Tibial nerve (tissue), 4 donors: ENCODE measurements around the gene KCNQ1. TPM values are rescaled to one million over a fixed set of nuclear protein-coding genes. Genes with fewer than 3 reads are reported as not detected.

Experiments
- DNase-seq, 2 donors: peaks; one replicate each; pipeline ENCODE4 v3.0.0-alpha.2; 2019; ENCODE audit warnings: low spot score in 2 of 2
- H3K27ac ChIP-seq, 4 donors: fragments of 200-600 bp; sonication (generic) in 3 of 4; one replicate each; pipeline ENCODE4 v1.5.1; 2017 to 2019; ENCODE audit warnings: mild to moderate bottlenecking in 1 of 4
- H3K27me3 ChIP-seq, 2 donors: fragments of 200-600 bp; sonication (generic) in 1 of 2; one replicate each; pipeline versions ENCODE4 v1.5.1 to v1.6.0; 2017 to 2019
- H3K36me3 ChIP-seq, 3 donors: fragments of 200-600 bp; sonication (generic); one replicate each; pipeline ENCODE4 v1.5.1; 2018 to 2019
- H3K4me1 ChIP-seq, 4 donors: fragments of 200-600 bp; sonication (generic) in 3 of 4; one replicate each; pipeline ENCODE4 v1.5.1; 2017 to 2019
- H3K4me3 ChIP-seq, 4 donors: fragments of 200-600 bp; sonication (generic) in 3 of 4; one replicate each; pipeline ENCODE4 v1.5.1; 2017 to 2019; ENCODE audit warnings: mild to moderate bottlenecking in 1 of 4, moderate library complexity in 1 of 4
- H3K9me3 ChIP-seq, 4 donors: fragments of 200-600 bp; sonication (generic) in 3 of 4; one replicate each; pipeline ENCODE4 v1.5.1; 2017 to 2019
- CTCF ChIP-seq, 5 experiments: fragments of 200-600 bp in 3 of 5; fragments of 450-650 bp in 2 of 5; sonication (generic) in 3 of 5; IDR thresholded peaks; one replicate each; pipeline ENCODE4 v1.5.1; 2016 to 2019; ENCODE audit warnings: antibody characterized with exemption in 5 of 5, mild to moderate bottlenecking in 3 of 5, moderate library complexity in 2 of 5
- EP300 ChIP-seq, 2 donors: sonication (generic); formaldehyde crosslinking; IDR thresholded peaks; one replicate each; pipeline ENCODE4 v1.6.1; 2017; ENCODE audit warnings: antibody characterized with exemption in 2 of 2, mild to moderate bottlenecking in 1 of 2
- POLR2A ChIP-seq, 2 donors: fragments of 450-650 bp; IDR thresholded peaks; one replicate each; pipeline ENCODE4 v1.6.1; 2017; ENCODE audit warnings: antibody characterized with exemption in 2 of 2, mild to moderate bottlenecking in 2 of 2, moderate library complexity in 2 of 2
- WGBS, 2 donors: methylation state at CpG; one replicate each; pipeline ENCODE4 v1.1.5; 2018; 5-methylcytosine and 5-hydroxymethylcytosine counted together
- total RNA-seq, 4 donors: library from RNA; depleted of rRNA; stranded (reverse); fragments of >200 nt; gene quantifications; one replicate each; pipeline ENCODE4 v1.1.0, GENCODE V29; 2016

The KCNQ1 gene
- total RNA-seq, 4 donors from 2014 or later, result 3.5 to 11.4 (median 7.5) TPM

GRCh38 chr11:2443406-2443805 is 1.4 kb upstream of the KCNQ1 start:
- Histone ChIP-seq H3K27me3 (peaks cover 0 to 59% of the 10 kb centered on the region in 2 donors), H3K4me1 (peaks cover 0 to 19% (median 8%) of the 10 kb centered on the region in 4 donors), H3K27ac (no peak overlapping the region), H3K36me3 (no peaks in the 10 kb centered on the region), H3K4me3 (no peak overlapping the region), H3K9me3 (peaks cover 0 to 15% (median 0%) of the 10 kb centered on the region in 4 donors)
- DNase-seq, result no peak
- 60 to 61% methylated on average over 10 to 11 of the region's 11 CpGs for WGBS, 2 donors
- TF ChIP-seq CTCF (IDR thresholded peaks at IDR 0.05), result no peak

- H3K27me3 ChIP-seq, result peaks cover 0 to 64% of the 10 kb centered on the region in 2 donors
- H3K4me3 ChIP-seq, result peak within 1 kb of the TSS in 3 of 4 donors; percentile 9 to 49 (median 49)
- peak within 1 kb of the TSS in 1 of 4 donors; percentile 68 for H3K27ac ChIP-seq
- peaks cover 0 to 19% (median 8%) of the 10 kb centered on the region in 4 donors for H3K4me1 ChIP-seq
- WGBS, 2 donors, result 11 to 14% methylated on average over 24 to 49 of the region's 64 CpGs
- no peak for TF ChIP-seq EP300 (IDR thresholded peaks at IDR 0.05)
- TF ChIP-seq CTCF (IDR thresholded peaks at IDR 0.05), result no peak
- no peak for TF ChIP-seq POLR2A (IDR thresholded peaks at IDR 0.05)
- no peaks in the 10 kb centered on the region for H3K36me3 ChIP-seq
- peaks cover 0 to 10% (median 0%) of the 10 kb centered on the region in 4 donors for H3K9me3 ChIP-seq
- no peak for DNase-seq
Observed at GRCh38 chr11:2443881-2444820, 657 bp upstream of the KCNQ1 start, which contains the start of gene TRPM5. TSS of gene TRPM5 (minus strand) at chr11:2444514. CDS start at chr11:2423036, 21,478 bp downstream.

GRCh38 chr11:2445746-2446551 is 1.1 kb downstream of the KCNQ1 start:
- Histone ChIP-seq H3K4me1 (peaks cover 0 to 19% (median 8%) of the 10 kb centered on the region in 4 donors), H3K4me3 (peak overlapping the region in 3 of 4 donors; percentile 9 to 49 (median 49)), H3K27ac (peak overlapping the region in 1 of 4 donors; percentile 45), H3K27me3 (peaks cover 0 to 62% of the 10 kb centered on the region in 2 donors), H3K36me3 (no peaks in the 10 kb centered on the region), H3K9me3 (peaks cover 0 to 10% (median 0%) of the 10 kb centered on the region in 4 donors)
- 42 to 47% methylated on average over 19 of the region's 23 CpGs for WGBS, 2 donors
- DNase-seq, result no peak
- no peak for TF ChIP-seq POLR2A (IDR thresholded peaks at IDR 0.05)
- no peak for TF ChIP-seq CTCF (IDR thresholded peaks at IDR 0.05)
- no peak for TF ChIP-seq EP300 (IDR thresholded peaks at IDR 0.05)

GRCh38 chr11:2446590-2447252 is 1.9 kb downstream of the KCNQ1 start:
- WGBS, 2 donors, result 67 to 70% methylated on average over 12 to 14 of the region's 15 CpGs
- H3K9me3 ChIP-seq, result peaks cover 0 to 10% (median 0%) of the 10 kb centered on the region in 4 donors
- H3K4me3 ChIP-seq, result peak overlapping the region in 2 of 4 donors; percentile 49
- DNase-seq, result no peak
- TF ChIP-seq EP300 (IDR thresholded peaks at IDR 0.05) (no peak), POLR2A (IDR thresholded peaks at IDR 0.05) (no peak), CTCF (IDR thresholded peaks at IDR 0.05) (no peak)
- peaks cover 0 to 55% of the 10 kb centered on the region in 2 donors for H3K27me3 ChIP-seq
- H3K36me3 ChIP-seq, result no peaks in the 10 kb centered on the region
- peak overlapping the region in 1 of 4 donors; percentile 45 for H3K27ac ChIP-seq
- H3K4me1 ChIP-seq, result peaks cover 0 to 19% (median 8%) of the 10 kb centered on the region in 4 donors
